HG03378 (cell line): ENCODE measurements around the gene BCAP29.

ENCODE experiments used
- ATAC-seq: cut with Tn5 transposase; IDR thresholded peaks from one replicate; pipeline ENCODE4 v1.9.1; 2021; ENCODE audit warnings: mild to moderate bottlenecking, moderate library complexity; ENCODE audit not compliant: unreplicated experiment

BCAP29 gene

GRCh38 chr7:107661865-107662379 lies 81.9 kb downstream of the BCAP29 start:
- no peak for ATAC-seq

GRCh38 chr7:107663196-107663595 lies 83.2 kb downstream of the BCAP29 start:
- ATAC-seq = no peak

- ATAC-seq = no peak
These were observed 86.7 kb downstream of the BCAP29 start for GRCh38 chr7:107666790-107667189.

- ATAC-seq = no peak
These were observed 87.3 kb downstream of the BCAP29 start for GRCh38 chr7:107667341-107667740.

GRCh38 chr7:107668296-107668695 lies 88.2 kb downstream of the BCAP29 start:
- no peak for ATAC-seq
